Panc1 (cell line): ENCODE measurements around the gene LSM2. TPM values are rescaled to one million over a fixed set of nuclear protein-coding genes. Genes with fewer than 3 reads are reported as not detected.

Experiments
- ATAC-seq: fragments of 200-7000 bp; cut with Tn5 transposase; 2 replicates; pipeline ENCODE4 v1.9.1; 2020; ENCODE audit warnings: mild to moderate bottlenecking, moderate library complexity
- BruUV-seq: library from RNA; stranded (reverse); fragments of 400-500 nt; replicated peaks from 2 replicates; lab custom pipeline; 2021; lab: Mats Ljungman, UMichigan
- CTCF ChIA-PET: fragments of 300-600 bp; sonication (Branson Sonifier 250); formaldehyde crosslinking; loops from one replicate; lab custom pipeline; 2022; ENCODE audit warnings: antibody characterized with exemption; lab: Charles Lee
- POLR2A ChIA-PET: fragments of 300-600 bp; sonication (Branson Sonifier 250); formaldehyde crosslinking; loops from one replicate; lab custom pipeline; 2022; ENCODE audit warnings: antibody characterized with exemption; lab: Charles Lee
- DNase-seq: peaks from one replicate; pipeline ENCODE4 v3.0.0-alpha.2; 2010; ENCODE audit warnings: low read depth, low spot score
- H3K27ac ChIP-seq: 2 replicates; pipeline ENCODE4 v1.5.1; 2011; ENCODE audit warnings: mild to moderate bottlenecking, low read length, inconsistent platforms
- H3K27me3 ChIP-seq: fragments of 200-500 bp; sonication (Bioruptor generic); 2 replicates; pipeline ENCODE4 v1.6.0; 2014; ENCODE audit warnings: low read length, inconsistent platforms; ENCODE audit not compliant: control insufficient read depth, insufficient read depth
- H3K36me3 ChIP-seq: fragments of 200-500 bp; sonication (Bioruptor generic); 2 replicates; pipeline ENCODE4 v1.5.1; 2014; ENCODE audit warnings: inconsistent platforms, mild to moderate bottlenecking, low read length, moderate library complexity; ENCODE audit not compliant: control insufficient read depth, insufficient read depth
- H3K4me1 ChIP-seq: 2 replicates; pipeline ENCODE4 v1.5.1; 2011; ENCODE audit warnings: inconsistent platforms, mild to moderate bottlenecking, low read length, moderate library complexity; ENCODE audit not compliant: control insufficient read depth, insufficient read depth
- H3K4me3 ChIP-seq, 2 experiments: 2 replicates each; pipeline ENCODE4 v1.5.1; 2011 to 2012; ENCODE audit warnings: low read depth in 2 of 2, low read length in 2 of 2, mild to moderate bottlenecking in 2 of 2, inconsistent platforms in 1 of 2, moderate library complexity in 1 of 2
- H3K9me3 ChIP-seq: fragments of 200-500 bp; sonication (Bioruptor generic); 2 replicates; pipeline ENCODE4 v1.5.1; 2014; ENCODE audit warnings: low read depth, mild to moderate bottlenecking, inconsistent platforms, low read length, moderate library complexity; ENCODE audit not compliant: control insufficient read depth, insufficient read depth
- POLR2AphosphoS5 ChIP-seq: IDR thresholded peaks from 2 replicates; pipeline ENCODE4 v1.6.1; 2012; ENCODE audit warnings: mild to moderate bottlenecking, low read depth, low read length, moderate library complexity
- SIN3A ChIP-seq: IDR thresholded peaks from 2 replicates; pipeline ENCODE4 v1.6.1; 2012; ENCODE audit warnings: low read depth, mild to moderate bottlenecking, low read length, moderate library complexity, borderline replicate concordance; ENCODE audit not compliant: insufficient read depth
- TCF7L2 ChIP-seq: IDR thresholded peaks from 2 replicates; pipeline ENCODE4 v1.6.1; 2011; ENCODE audit warnings: mild to moderate bottlenecking, low read depth, low read length, inconsistent platforms
- in situ Hi-C: cut with HindIII; loops from 2 replicates; pipeline ENCODE4 v1.10.0; 2016; ENCODE audit warnings: low sequenced_read_pairs, low pct_unique_long_range_greater_than_20kb
- intact Hi-C: fragments of 100-400 bp; cut with micrococcal nuclease; formaldehyde crosslinking; loops from one replicate; pipeline ENCODE4 v1.10.0; 2022; ENCODE audit not compliant: unreplicated experiment
- total RNA-seq: library from RNA; stranded (reverse); gene quantifications from one replicate; pipeline ENCODE4 v1.2.1, GENCODE V29; 2021; ENCODE audit not compliant: unreplicated experiment
- TF ChIP-seq, protein P1 (sequence below): fragments of 450-650 bp; IDR thresholded peaks from 2 replicates; pipeline ENCODE4 v1.5.1; 2017; ENCODE audit warnings: mild to moderate bottlenecking
- TF ChIP-seq, protein P2 (sequence below), 2 experiments: IDR thresholded peaks; 2 replicates each; pipeline ENCODE4 v1.6.1; 2011 to 2012; ENCODE audit warnings: low read depth in 2 of 2, control low read depth in 1 of 2, low read length in 1 of 2, mild to moderate bottlenecking in 1 of 2, moderate library complexity in 1 of 2; ENCODE audit not compliant: insufficient read depth in 1 of 2

LSM2 gene
- total RNA-seq, 1 experiment from 2014 or later, result 89.7 TPM

DNA sequence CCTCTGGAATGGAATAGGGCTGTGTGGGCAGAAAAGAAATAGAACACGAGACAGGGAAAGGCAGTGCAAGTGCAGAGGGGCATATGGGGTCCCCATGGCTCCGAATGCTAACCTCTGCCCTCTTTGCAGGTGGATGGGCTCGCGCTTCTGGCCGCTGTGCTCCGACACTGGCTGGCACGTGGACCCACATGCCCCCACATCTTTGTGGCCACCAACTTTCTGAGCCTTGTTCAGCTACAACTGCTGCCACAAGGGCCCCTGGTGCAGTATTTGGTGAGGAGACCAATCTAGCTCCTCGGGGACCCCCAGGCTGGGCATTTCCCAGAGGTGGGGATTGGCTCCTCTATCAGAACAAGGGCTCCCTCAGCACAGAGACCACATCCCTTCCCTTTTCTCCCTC lies 45.4 kb downstream of the LSM2 start:
- Histone ChIP-seq H3K27me3 (no peaks in the 10 kb centered on the region), H3K27ac (no peak overlapping the region), H3K36me3 (no peaks in the 10 kb centered on the region), H3K9me3 (no peaks in the 10 kb centered on the region), H3K4me3 (no peak overlapping the region), H3K4me1 (no peaks in the 10 kb centered on the region)
- TSS peak; percentile 27 for BruUV-seq
- DNase-seq, result no peak
- TF ChIP-seq POLR2AphosphoS5 (no peak), TCF7L2 (no peak), SIN3A (no peak)
- TF ChIP-seq, protein P1, sequence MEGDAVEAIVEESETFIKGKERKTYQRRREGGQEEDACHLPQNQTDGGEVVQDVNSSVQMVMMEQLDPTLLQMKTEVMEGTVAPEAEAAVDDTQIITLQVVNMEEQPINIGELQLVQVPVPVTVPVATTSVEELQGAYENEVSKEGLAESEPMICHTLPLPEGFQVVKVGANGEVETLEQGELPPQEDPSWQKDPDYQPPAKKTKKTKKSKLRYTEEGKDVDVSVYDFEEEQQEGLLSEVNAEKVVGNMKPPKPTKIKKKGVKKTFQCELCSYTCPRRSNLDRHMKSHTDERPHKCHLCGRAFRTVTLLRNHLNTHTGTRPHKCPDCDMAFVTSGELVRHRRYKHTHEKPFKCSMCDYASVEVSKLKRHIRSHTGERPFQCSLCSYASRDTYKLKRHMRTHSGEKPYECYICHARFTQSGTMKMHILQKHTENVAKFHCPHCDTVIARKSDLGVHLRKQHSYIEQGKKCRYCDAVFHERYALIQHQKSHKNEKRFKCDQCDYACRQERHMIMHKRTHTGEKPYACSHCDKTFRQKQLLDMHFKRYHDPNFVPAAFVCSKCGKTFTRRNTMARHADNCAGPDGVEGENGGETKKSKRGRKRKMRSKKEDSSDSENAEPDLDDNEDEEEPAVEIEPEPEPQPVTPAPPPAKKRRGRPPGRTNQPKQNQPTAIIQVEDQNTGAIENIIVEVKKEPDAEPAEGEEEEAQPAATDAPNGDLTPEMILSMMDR, result no peak
- TF ChIP-seq, protein P2, sequence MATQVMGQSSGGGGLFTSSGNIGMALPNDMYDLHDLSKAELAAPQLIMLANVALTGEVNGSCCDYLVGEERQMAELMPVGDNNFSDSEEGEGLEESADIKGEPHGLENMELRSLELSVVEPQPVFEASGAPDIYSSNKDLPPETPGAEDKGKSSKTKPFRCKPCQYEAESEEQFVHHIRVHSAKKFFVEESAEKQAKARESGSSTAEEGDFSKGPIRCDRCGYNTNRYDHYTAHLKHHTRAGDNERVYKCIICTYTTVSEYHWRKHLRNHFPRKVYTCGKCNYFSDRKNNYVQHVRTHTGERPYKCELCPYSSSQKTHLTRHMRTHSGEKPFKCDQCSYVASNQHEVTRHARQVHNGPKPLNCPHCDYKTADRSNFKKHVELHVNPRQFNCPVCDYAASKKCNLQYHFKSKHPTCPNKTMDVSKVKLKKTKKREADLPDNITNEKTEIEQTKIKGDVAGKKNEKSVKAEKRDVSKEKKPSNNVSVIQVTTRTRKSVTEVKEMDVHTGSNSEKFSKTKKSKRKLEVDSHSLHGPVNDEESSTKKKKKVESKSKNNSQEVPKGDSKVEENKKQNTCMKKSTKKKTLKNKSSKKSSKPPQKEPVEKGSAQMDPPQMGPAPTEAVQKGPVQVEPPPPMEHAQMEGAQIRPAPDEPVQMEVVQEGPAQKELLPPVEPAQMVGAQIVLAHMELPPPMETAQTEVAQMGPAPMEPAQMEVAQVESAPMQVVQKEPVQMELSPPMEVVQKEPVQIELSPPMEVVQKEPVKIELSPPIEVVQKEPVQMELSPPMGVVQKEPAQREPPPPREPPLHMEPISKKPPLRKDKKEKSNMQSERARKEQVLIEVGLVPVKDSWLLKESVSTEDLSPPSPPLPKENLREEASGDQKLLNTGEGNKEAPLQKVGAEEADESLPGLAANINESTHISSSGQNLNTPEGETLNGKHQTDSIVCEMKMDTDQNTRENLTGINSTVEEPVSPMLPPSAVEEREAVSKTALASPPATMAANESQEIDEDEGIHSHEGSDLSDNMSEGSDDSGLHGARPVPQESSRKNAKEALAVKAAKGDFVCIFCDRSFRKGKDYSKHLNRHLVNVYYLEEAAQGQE (IDR thresholded peaks at IDR 0.05; ENCODE audit: insufficient read depth in 1 of 2, low read depth in 2 of 2, low read length in 1 of 2), result no peak
- ChIA-PET POLR2A (interaction anchor here (0.5 kb wide), 2 partner anchors 17 to 95 kb away, joined by 4 to 9 read pairs; no protein-coding TSS in a partner anchor), CTCF (no interaction called here)
- in situ Hi-C loops (no loop called here), intact Hi-C loops (no loop called here)
- ATAC-seq, result no peak

DNA sequence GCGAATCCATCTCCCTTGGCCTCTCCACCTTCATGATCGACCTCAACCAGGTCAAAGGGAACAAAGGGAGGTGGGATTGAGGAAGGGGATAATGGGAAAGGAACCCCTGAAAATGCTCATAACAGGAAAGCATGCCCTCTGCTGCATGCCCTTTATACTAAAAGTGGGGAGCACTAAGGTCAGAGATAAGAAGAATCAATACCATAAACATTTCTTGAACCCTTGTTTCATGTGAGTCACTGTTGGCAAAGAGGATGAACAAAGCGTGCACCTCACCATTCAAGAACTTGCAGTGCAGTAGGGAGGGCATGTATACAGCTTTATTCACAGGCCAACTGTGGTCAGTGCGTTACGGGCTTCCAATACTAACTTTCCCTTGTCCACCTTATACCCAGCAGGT lies 46.0 kb downstream of the LSM2 start:
- Histone ChIP-seq H3K27ac (no peak overlapping the region), H3K9me3 (no peaks in the 10 kb centered on the region), H3K36me3 (no peaks in the 10 kb centered on the region), H3K4me3 (no peak overlapping the region), H3K4me1 (no peaks in the 10 kb centered on the region), H3K27me3 (no peaks in the 10 kb centered on the region)
- in situ Hi-C loops, result no loop called here
- intact Hi-C loops, result no loop called here
- POLR2A ChIA-PET, result interaction anchor here (0.5 kb wide), 1 partner anchor 95 kb away, joined by 4 read pairs; no protein-coding TSS in a partner anchor
- CTCF ChIA-PET, result no interaction called here
- DNase-seq, result no peak
- no TSS peak for BruUV-seq
- no peak for TF ChIP-seq TCF7L2
- no peak for TF ChIP-seq POLR2AphosphoS5
- ATAC-seq, result no peak

DNA sequence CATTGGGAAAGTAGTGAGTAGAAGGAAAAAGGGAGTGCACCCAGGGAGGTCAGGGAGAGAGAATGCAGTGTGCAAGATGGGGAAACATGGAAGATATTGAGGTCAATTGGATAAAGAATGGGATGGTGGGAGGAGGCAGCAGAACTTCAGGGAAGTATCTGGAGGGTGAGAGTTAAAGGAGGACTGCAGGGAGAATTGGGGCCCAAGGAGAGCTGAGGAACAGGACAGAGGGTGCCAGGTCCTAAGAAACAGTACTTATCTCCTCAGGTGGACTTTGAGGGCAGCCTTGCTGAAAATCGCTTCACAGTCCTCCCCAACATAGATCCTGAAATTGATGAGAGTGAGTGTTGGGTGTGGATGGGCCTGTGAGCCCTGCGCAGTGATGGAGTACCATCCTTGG lies 48.5 kb downstream of the LSM2 start:
- no peaks in the 10 kb centered on the region for H3K27me3 ChIP-seq
- H3K4me1 ChIP-seq, result no peaks in the 10 kb centered on the region
- ChIA-PET CTCF (no interaction called here), POLR2A (interaction anchor here (0.6 to 1.2 kb wide), 2 partner anchors 57 to 58 kb away, joined by 3 to 8 read pairs; partner anchors contain the start of genes HSPA1A and HSPA1L)
- no peak overlapping the region for H3K27ac ChIP-seq
- BruUV-seq, result no TSS peak
- H3K36me3 ChIP-seq, result no peaks in the 10 kb centered on the region
- DNase-seq, result no peak
- no peaks in the 10 kb centered on the region for H3K9me3 ChIP-seq
- H3K4me3 ChIP-seq, result no peak overlapping the region
- no peak for ATAC-seq
- intact Hi-C loops, result no loop called here
- TF ChIP-seq POLR2AphosphoS5, result no peak
- no peak for TF ChIP-seq TCF7L2
- TF ChIP-seq, protein P2 (IDR thresholded peaks at IDR 0.05; ENCODE audit: insufficient read depth in 1 of 2, low read depth in 2 of 2, low read length in 1 of 2), result no peak
- no peak for TF ChIP-seq SIN3A
- TF ChIP-seq, protein P1, result no peak
- in situ Hi-C loops, result no loop called here
